H1 (cell line): ENCODE results near the gene CBLN3. TPM values are rescaled to one million over a fixed set of nuclear protein-coding genes. Genes with fewer than 3 reads are reported as not detected.

Experiments
- CBX5 ChIP-seq: fragments of 300-800, 300-1000 bp; sonication (generic); IDR thresholded peaks from 2 replicates; pipeline ENCODE4 v1.7.1; 2016; ENCODE audit warnings: antibody characterized with exemption, low read length, low read depth
- CEBPB ChIP-seq: IDR thresholded peaks from 2 replicates; pipeline ENCODE4 v1.6.1; 2012; ENCODE audit warnings: low read depth, low read length
- FOSL1 ChIP-seq: IDR thresholded peaks from 2 replicates; pipeline ENCODE4 v1.6.1; 2011; ENCODE audit warnings: mild to moderate bottlenecking, low read depth, low read length, moderate library complexity; ENCODE audit not compliant: insufficient read depth
- NANOG ChIP-seq: IDR thresholded peaks from 2 replicates; pipeline ENCODE4 v1.6.1; 2011; ENCODE audit warnings: low read length, low read depth, mild to moderate bottlenecking, inconsistent platforms; ENCODE audit not compliant: insufficient read depth, poor library complexity, severe bottlenecking
- RAD21 ChIP-seq, 2 experiments: IDR thresholded peaks in 1 of 2; conservative IDR thresholded peaks in 1 of 2; 2 replicates each; pipeline ENCODE4 v1.6.1; 2011; ENCODE audit warnings: low read depth in 2 of 2, low read length in 2 of 2, improper control_type of control experiment in 1 of 2, inconsistent platforms in 1 of 2, mild to moderate bottlenecking in 1 of 2, moderate library complexity in 1 of 2
- SRF ChIP-seq: IDR thresholded peaks from 2 replicates; pipeline ENCODE4 v1.6.1; 2011; ENCODE audit warnings: mild to moderate bottlenecking, low read depth, low read length, moderate library complexity
- ZNF274 ChIP-seq: IDR thresholded peaks from 2 replicates; pipeline ENCODE4 v1.7.0; 2012; ENCODE audit warnings: low read length, borderline replicate concordance; ENCODE audit errors: extremely low read depth
- polyA plus RNA-seq, 7 experiments: library from polyadenylated mRNA; depleted of rRNA in 3 of 7; stranded (reverse) in 5 of 7; unstranded in 2 of 7; fragments of >200 nt in 5 of 7; fragments of 200-250 nt in 2 of 7; gene quantifications; 1 replicate in 5 of 7; 2 replicates in 1 of 7; 4 replicates in 1 of 7; pipeline versions ENCODE4 v1.2.1 to v1.2.3, GENCODE V29; 2011 to 2013; ENCODE audit warnings: missing spikeins in 2 of 7, mixed read lengths in 2 of 7
- total RNA-seq: library from RNA; stranded (reverse); fragmentation: NEBNext Ultra II Directional; extraction: Animal tissue kit (Norgen Biotek cat#: 25700); gene quantifications from 2 replicates; pipeline ENCODE4 v1.2.1, GENCODE V29; 2021
- TF ChIP-seq, protein P1 (sequence below): fragments of 300-600 bp; sonication (generic); IDR thresholded peaks from 2 replicates; pipeline ENCODE4 v1.7.1; 2012; ENCODE audit warnings: low read length, moderate library complexity, mild to moderate bottlenecking, inconsistent platforms; ENCODE audit not compliant: insufficient replicate concordance
- TF ChIP-seq, protein P2 (sequence below): IDR thresholded peaks from 2 replicates; pipeline ENCODE4 v1.6.1; 2011; ENCODE audit warnings: low read depth, mild to moderate bottlenecking, low read length; ENCODE audit not compliant: insufficient read depth

CBLN3 gene
- total and polyA plus RNA-seq, 2 of the 8 experiments (the other 6 are each of a cell fraction or from before 2014, with no cell fraction given), result 0.54 to 1.00 TPM

DNA sequence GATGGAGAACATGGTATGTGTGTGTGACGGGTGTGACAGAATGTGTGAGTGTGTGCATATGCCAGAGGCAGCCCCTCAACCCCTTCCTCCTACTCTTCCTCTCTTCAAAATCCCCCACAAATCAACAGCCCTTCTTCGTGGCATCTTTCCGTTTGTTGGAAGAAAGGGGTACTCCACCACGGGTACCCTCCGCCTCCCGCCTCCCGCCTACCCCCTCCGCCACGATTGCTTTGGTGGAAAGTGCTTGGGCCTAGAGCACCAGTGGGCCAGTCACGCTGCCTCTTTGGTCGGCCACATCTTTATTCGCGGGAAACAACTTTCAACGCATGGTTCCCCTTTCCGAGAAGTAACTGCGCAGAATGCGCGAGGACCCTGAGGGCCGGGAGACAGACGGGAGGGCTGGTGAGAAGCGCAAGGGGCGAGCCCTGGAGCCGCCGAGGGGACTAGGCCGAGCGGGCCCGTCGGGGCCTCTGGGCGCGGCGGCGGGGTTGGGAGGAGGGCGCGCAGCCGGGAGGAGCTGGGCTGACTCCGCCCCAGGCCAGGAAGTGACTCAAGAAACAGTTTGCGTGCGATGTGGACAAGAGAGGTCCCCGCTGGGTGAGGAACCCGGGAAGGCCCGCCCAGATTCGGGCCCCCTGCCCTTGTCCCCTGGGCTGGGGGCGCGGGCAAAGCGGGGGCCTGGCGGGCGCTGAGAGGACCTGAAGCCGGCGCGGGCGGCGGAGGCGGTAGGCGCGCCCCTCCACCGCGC is at the start of gene CBLN3, which contains the start of gene KHNYN (continued):
- TF ChIP-seq, protein P1, sequence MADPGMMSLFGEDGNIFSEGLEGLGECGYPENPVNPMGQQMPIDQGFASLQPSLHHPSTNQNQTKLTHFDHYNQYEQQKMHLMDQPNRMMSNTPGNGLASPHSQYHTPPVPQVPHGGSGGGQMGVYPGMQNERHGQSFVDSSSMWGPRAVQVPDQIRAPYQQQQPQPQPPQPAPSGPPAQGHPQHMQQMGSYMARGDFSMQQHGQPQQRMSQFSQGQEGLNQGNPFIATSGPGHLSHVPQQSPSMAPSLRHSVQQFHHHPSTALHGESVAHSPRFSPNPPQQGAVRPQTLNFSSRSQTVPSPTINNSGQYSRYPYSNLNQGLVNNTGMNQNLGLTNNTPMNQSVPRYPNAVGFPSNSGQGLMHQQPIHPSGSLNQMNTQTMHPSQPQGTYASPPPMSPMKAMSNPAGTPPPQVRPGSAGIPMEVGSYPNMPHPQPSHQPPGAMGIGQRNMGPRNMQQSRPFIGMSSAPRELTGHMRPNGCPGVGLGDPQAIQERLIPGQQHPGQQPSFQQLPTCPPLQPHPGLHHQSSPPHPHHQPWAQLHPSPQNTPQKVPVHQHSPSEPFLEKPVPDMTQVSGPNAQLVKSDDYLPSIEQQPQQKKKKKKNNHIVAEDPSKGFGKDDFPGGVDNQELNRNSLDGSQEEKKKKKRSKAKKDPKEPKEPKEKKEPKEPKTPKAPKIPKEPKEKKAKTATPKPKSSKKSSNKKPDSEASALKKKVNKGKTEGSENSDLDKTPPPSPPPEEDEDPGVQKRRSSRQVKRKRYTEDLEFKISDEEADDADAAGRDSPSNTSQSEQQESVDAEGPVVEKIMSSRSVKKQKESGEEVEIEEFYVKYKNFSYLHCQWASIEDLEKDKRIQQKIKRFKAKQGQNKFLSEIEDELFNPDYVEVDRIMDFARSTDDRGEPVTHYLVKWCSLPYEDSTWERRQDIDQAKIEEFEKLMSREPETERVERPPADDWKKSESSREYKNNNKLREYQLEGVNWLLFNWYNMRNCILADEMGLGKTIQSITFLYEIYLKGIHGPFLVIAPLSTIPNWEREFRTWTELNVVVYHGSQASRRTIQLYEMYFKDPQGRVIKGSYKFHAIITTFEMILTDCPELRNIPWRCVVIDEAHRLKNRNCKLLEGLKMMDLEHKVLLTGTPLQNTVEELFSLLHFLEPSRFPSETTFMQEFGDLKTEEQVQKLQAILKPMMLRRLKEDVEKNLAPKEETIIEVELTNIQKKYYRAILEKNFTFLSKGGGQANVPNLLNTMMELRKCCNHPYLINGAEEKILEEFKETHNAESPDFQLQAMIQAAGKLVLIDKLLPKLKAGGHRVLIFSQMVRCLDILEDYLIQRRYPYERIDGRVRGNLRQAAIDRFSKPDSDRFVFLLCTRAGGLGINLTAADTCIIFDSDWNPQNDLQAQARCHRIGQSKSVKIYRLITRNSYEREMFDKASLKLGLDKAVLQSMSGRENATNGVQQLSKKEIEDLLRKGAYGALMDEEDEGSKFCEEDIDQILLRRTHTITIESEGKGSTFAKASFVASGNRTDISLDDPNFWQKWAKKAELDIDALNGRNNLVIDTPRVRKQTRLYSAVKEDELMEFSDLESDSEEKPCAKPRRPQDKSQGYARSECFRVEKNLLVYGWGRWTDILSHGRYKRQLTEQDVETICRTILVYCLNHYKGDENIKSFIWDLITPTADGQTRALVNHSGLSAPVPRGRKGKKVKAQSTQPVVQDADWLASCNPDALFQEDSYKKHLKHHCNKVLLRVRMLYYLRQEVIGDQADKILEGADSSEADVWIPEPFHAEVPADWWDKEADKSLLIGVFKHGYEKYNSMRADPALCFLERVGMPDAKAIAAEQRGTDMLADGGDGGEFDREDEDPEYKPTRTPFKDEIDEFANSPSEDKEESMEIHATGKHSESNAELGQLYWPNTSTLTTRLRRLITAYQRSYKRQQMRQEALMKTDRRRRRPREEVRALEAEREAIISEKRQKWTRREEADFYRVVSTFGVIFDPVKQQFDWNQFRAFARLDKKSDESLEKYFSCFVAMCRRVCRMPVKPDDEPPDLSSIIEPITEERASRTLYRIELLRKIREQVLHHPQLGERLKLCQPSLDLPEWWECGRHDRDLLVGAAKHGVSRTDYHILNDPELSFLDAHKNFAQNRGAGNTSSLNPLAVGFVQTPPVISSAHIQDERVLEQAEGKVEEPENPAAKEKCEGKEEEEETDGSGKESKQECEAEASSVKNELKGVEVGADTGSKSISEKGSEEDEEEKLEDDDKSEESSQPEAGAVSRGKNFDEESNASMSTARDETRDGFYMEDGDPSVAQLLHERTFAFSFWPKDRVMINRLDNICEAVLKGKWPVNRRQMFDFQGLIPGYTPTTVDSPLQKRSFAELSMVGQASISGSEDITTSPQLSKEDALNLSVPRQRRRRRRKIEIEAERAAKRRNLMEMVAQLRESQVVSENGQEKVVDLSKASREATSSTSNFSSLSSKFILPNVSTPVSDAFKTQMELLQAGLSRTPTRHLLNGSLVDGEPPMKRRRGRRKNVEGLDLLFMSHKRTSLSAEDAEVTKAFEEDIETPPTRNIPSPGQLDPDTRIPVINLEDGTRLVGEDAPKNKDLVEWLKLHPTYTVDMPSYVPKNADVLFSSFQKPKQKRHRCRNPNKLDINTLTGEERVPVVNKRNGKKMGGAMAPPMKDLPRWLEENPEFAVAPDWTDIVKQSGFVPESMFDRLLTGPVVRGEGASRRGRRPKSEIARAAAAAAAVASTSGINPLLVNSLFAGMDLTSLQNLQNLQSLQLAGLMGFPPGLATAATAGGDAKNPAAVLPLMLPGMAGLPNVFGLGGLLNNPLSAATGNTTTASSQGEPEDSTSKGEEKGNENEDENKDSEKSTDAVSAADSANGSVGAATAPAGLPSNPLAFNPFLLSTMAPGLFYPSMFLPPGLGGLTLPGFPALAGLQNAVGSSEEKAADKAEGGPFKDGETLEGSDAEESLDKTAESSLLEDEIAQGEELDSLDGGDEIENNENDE, result no peak
- TF ChIP-seq ZNF274 (no peak), NANOG (no peak), CEBPB (no peak), RAD21 (IDR thresholded peaks at IDR 0.05 in 1 of 2, conservative IDR thresholded peaks at IDR 0.05 in 1 of 2; ENCODE audit: low read depth in 2 of 2, low read length in 2 of 2) (no peak), CBX5 (no peak), FOSL1 (no peak), SRF (no peak)
- TF ChIP-seq, protein P2, sequence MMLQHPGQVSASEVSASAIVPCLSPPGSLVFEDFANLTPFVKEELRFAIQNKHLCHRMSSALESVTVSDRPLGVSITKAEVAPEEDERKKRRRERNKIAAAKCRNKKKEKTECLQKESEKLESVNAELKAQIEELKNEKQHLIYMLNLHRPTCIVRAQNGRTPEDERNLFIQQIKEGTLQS, result no peak
